ENCODE data around the gene PHLDB1. TPM values are rescaled to one million over a fixed set of nuclear protein-coding genes. Genes with fewer than 3 reads are reported as not detected.

The PHLDB1 gene
- total RNA-seq, 1 donor from 2014 or later: 2.2 TPM

DNA sequence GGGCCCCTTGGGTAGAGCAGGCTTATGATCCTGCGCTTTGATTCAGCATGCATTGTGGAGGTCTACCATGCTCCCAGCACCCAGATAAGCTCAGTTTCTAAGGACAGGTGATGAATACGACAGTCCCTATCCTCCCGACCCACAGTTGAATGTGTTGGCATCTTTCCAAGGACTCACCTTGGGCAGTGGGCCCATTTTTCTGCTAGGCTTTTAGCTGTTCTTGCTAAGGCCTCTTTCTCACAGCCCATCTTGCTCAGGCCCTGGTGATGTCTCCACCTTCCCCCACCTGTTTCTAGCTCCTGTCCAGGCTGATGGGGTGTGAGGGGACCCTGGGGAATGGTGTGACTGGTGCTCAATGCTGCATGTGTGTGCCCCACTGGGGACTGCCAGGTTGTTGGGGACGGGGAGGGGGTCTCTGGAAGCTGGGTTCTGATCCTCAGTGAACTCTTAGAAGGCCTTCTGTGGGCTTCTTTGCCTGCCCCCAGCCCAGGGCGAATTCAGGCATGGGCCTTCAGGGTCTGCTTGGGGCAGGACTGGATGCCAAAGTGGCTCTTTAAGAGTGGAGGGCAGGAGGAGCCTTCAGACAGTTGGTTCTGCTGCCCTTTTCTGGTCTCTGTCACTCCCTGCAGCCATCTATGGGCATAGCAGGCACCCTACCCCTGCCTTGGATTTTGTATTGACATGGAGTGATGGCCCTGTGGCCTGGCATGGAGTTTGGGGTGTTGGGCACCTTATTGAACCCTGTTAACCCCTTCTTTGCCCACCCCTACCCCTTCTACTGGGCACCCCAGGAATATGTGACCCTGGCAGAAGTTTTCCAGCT, 33.1 kb downstream of the PHLDB1 start:
- H3K27me3 Mint-ChIP-seq (ENCODE audit: low read depth): peaks cover 1% of the 10 kb centered on the region
- no peaks in the 10 kb centered on the region for H3K9me3 Mint-ChIP-seq
- no peaks in the 10 kb centered on the region for H3K4me1 Mint-ChIP-seq (ENCODE audit: low read depth)
- H3K36me3 Mint-ChIP-seq (ENCODE audit: low read depth): no peaks in the 10 kb centered on the region
- no peak for DNase-seq (ENCODE audit: low spot score)
- no peak overlapping the region for H3K4me3 Mint-ChIP-seq (ENCODE audit: low read depth)
- intact Hi-C loops (cut with micrococcal nuclease): no loop called here
- H3K27ac Mint-ChIP-seq: no peak overlapping the region

DNA sequence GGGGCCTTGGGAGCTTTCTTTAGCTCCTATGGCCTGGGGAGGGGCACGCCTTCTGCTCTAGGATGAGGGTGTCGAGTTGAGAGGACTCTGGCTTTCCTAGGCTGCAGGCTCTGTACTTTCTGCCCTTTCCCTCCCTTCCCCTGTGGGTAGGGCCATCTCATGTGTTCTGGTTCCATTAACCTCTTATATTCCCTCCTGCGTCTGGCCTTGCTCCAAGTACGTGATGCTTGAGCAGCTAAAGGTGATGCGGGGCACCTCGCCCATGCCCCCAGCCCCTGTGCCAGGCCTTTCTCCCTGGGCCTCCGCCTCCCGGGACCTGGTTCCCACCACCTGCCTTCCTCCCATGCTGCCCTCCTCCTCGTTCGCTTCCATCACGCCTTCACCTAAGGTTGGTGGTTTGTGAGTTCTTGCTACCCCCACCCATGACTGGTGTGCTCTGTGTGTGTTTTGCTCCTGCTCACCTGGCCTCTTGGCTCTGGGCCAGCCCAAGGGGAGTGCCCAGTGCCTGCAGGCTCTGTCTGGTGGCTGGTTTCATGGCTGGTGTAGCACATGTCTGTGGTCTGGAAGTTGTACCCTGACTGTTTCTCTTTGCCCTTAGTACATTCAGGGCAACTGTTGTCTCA, 34.1 kb downstream of the PHLDB1 start:
- Mint-ChIP-seq H3K4me1 (ENCODE audit: low read depth) (no peaks in the 10 kb centered on the region), H3K9me3 (no peaks in the 10 kb centered on the region), H3K36me3 (ENCODE audit: low read depth) (no peaks in the 10 kb centered on the region), H3K4me3 (ENCODE audit: low read depth) (no peak overlapping the region), H3K27me3 (ENCODE audit: low read depth) (no peaks in the 10 kb centered on the region), H3K27ac (no peak overlapping the region)
- no peak for DNase-seq (ENCODE audit: low spot score)
- intact Hi-C loops (cut with micrococcal nuclease): no loop called here

- DNase-seq (ENCODE audit: low spot score): no peak
- no peak overlapping the region for H3K4me3 Mint-ChIP-seq (ENCODE audit: low read depth)
- no peaks in the 10 kb centered on the region for H3K36me3 Mint-ChIP-seq (ENCODE audit: low read depth)
Observed at GRCh38 chr11:118643142-118643994, 36.0 kb downstream of the PHLDB1 start.

DNA sequence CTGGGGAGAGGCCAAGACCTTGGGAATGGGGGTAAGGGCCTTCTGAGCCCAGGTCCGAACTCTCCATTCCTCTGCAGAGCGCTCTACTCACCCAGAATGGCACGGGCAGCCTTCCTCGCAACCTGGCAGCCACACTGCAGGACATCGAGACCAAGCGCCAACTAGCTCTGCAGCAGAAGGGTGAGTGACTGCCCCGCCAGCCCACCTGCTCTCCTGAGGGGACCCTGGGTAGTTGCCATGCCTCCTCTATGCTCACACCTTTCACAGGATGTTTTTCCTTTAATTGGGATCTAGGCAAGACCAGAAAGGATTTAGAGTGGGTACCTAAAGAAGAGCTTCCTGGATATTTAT, 36.6 kb downstream of the PHLDB1 start:
- no peaks in the 10 kb centered on the region for H3K27me3 Mint-ChIP-seq (ENCODE audit: low read depth)
- DNase-seq (ENCODE audit: low spot score): no peak
- H3K36me3 Mint-ChIP-seq (ENCODE audit: low read depth): no peaks in the 10 kb centered on the region
- no peaks in the 10 kb centered on the region for H3K4me1 Mint-ChIP-seq (ENCODE audit: low read depth)
- no peak overlapping the region for H3K27ac Mint-ChIP-seq
- H3K9me3 Mint-ChIP-seq: no peaks in the 10 kb centered on the region
- H3K4me3 Mint-ChIP-seq (ENCODE audit: low read depth): no peak overlapping the region
- intact Hi-C loops (cut with micrococcal nuclease): no loop called here

More at GRCh38 chr11:118643142-118643994, 36.0 kb downstream of the PHLDB1 start:
- Mint-ChIP-seq H3K9me3 (no peaks in the 10 kb centered on the region), H3K27ac (no peak overlapping the region), H3K27me3 (ENCODE audit: low read depth) (no peaks in the 10 kb centered on the region), H3K4me1 (ENCODE audit: low read depth) (no peaks in the 10 kb centered on the region)
- intact Hi-C loops (cut with micrococcal nuclease): no loop called here

DNA sequence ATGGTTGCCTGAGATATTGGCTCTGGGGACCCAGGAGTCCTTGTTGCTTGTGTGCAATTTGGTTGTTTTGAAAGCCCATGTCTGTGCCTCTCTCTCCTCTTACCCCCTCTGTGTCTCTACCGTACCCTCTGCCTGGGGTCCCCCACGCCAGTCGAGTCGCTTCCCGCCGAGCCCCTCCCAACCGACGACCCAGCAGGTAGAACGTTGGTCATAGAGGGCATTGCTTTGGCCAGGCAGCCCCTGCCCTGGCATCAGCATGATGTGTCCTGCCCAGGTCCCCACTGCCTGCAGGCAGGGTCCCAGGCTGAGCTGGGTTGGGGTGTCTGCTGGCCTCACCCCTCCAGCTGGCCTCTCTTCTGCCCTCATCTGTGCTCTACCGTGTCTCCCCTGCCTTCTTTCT, 37.1 kb downstream of the PHLDB1 start:
- H3K36me3 Mint-ChIP-seq (ENCODE audit: low read depth): no peaks in the 10 kb centered on the region
- H3K4me1 Mint-ChIP-seq (ENCODE audit: low read depth): no peaks in the 10 kb centered on the region
- no peak overlapping the region for H3K4me3 Mint-ChIP-seq (ENCODE audit: low read depth)
- no peaks in the 10 kb centered on the region for H3K9me3 Mint-ChIP-seq
- intact Hi-C loops (cut with micrococcal nuclease): no loop called here
- no peak overlapping the region for H3K27ac Mint-ChIP-seq
- no peak for DNase-seq (ENCODE audit: low spot score)
- no peaks in the 10 kb centered on the region for H3K27me3 Mint-ChIP-seq (ENCODE audit: low read depth)

DNA sequence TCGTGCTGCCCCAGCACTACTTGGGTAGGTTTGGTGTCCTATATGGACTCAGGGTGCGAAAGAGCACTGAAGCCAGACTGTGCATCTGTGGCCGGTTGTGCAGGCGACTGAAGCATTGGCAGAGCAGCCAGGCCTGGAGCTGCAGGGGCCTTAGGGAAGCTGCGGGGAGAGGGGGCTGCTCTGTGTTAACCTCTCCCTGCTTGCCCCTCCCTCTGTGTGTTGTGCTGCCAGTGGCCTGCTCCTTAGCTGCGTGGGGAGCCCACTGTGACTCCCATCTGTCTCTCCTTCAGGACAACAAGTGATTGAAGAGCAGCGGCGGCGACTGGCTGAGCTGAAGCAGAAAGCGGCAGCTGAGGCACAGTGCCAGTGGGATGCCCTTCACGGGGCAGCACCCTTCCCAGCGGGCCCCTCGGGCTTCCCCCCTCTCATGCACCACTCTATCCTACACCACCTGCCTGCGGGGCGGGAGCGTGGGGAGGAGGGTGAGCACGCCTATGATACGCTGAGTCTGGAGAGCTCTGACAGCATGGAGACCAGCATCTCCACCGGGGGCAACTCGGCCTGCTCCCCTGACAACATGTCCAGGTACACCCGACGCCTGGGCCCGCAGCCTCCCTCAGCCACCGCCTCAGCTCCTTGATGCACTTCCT, 37.8 kb downstream of the PHLDB1 start:
- H3K36me3 Mint-ChIP-seq (ENCODE audit: low read depth): no peaks in the 10 kb centered on the region
- no peak overlapping the region for H3K27ac Mint-ChIP-seq
- intact Hi-C loops (cut with micrococcal nuclease): no loop called here
- no peaks in the 10 kb centered on the region for H3K4me1 Mint-ChIP-seq (ENCODE audit: low read depth)
- DNase-seq (ENCODE audit: low spot score): no peak
- H3K27me3 Mint-ChIP-seq (ENCODE audit: low read depth): no peaks in the 10 kb centered on the region
- no peak overlapping the region for H3K4me3 Mint-ChIP-seq (ENCODE audit: low read depth)
- H3K9me3 Mint-ChIP-seq: no peaks in the 10 kb centered on the region

GRCh38 chr11:118646393-118646792, 39.0 kb downstream of the PHLDB1 start:
- Mint-ChIP-seq H3K27me3 (ENCODE audit: low read depth) (no peaks in the 10 kb centered on the region), H3K36me3 (ENCODE audit: low read depth) (no peaks in the 10 kb centered on the region), H3K4me3 (ENCODE audit: low read depth) (no peak overlapping the region), H3K27ac (no peak overlapping the region), H3K4me1 (ENCODE audit: low read depth) (no peaks in the 10 kb centered on the region), H3K9me3 (no peaks in the 10 kb centered on the region)
- intact Hi-C loops (cut with micrococcal nuclease): no loop called here
- no peak for DNase-seq (ENCODE audit: low spot score)

GRCh38 chr11:118648291-118648690, 40.9 kb downstream of the PHLDB1 start:
- H3K27ac Mint-ChIP-seq: no peak overlapping the region
- intact Hi-C loops (cut with micrococcal nuclease): no loop called here
- no peaks in the 10 kb centered on the region for H3K27me3 Mint-ChIP-seq (ENCODE audit: low read depth)
- H3K4me1 Mint-ChIP-seq (ENCODE audit: low read depth): peaks cover 4% of the 10 kb centered on the region
- no peak overlapping the region for H3K4me3 Mint-ChIP-seq (ENCODE audit: low read depth)
- DNase-seq (ENCODE audit: low spot score): no peak
- H3K36me3 Mint-ChIP-seq (ENCODE audit: low read depth): no peaks in the 10 kb centered on the region
- no peaks in the 10 kb centered on the region for H3K9me3 Mint-ChIP-seq

- Mint-ChIP-seq H3K36me3 (ENCODE audit: low read depth) (no peaks in the 10 kb centered on the region), H3K4me3 (ENCODE audit: low read depth) (no peak overlapping the region), H3K4me1 (ENCODE audit: low read depth) (peaks cover 4% of the 10 kb centered on the region), H3K9me3 (no peaks in the 10 kb centered on the region), H3K27ac (no peak overlapping the region), H3K27me3 (ENCODE audit: low read depth) (no peaks in the 10 kb centered on the region)
- intact Hi-C loops (cut with micrococcal nuclease): no loop called here
- no peak for DNase-seq (ENCODE audit: low spot score)
Observed at GRCh38 chr11:118649941-118650340, 42.5 kb downstream of the PHLDB1 start.

- Mint-ChIP-seq H3K4me3 (ENCODE audit: low read depth) (no peak overlapping the region), H3K9me3 (no peaks in the 10 kb centered on the region), H3K4me1 (ENCODE audit: low read depth) (peaks cover 4% of the 10 kb centered on the region), H3K27me3 (ENCODE audit: low read depth) (no peaks in the 10 kb centered on the region), H3K36me3 (ENCODE audit: low read depth) (no peaks in the 10 kb centered on the region), H3K27ac (no peak overlapping the region)
- intact Hi-C loops (cut with micrococcal nuclease): no loop called here
- DNase-seq (ENCODE audit: low spot score): no peak
Observed at GRCh38 chr11:118650366-118650765, 43.0 kb downstream of the PHLDB1 start.

- peaks cover 4% of the 10 kb centered on the region for H3K4me1 Mint-ChIP-seq (ENCODE audit: low read depth)
- peaks cover 2% of the 10 kb centered on the region for H3K27me3 Mint-ChIP-seq (ENCODE audit: low read depth)
- no peaks in the 10 kb centered on the region for H3K9me3 Mint-ChIP-seq
- intact Hi-C loops (cut with micrococcal nuclease): no loop called here
- no peaks in the 10 kb centered on the region for H3K36me3 Mint-ChIP-seq (ENCODE audit: low read depth)
- no peak overlapping the region for H3K4me3 Mint-ChIP-seq (ENCODE audit: low read depth)
- no peak for DNase-seq (ENCODE audit: low spot score)
- H3K27ac Mint-ChIP-seq: no peak overlapping the region
Observed at GRCh38 chr11:118651820-118652219, 44.4 kb downstream of the PHLDB1 start.

GRCh38 chr11:118652681-118653181, 45.3 kb downstream of the PHLDB1 start:
- DNase-seq (ENCODE audit: low spot score): no peak
- no peaks in the 10 kb centered on the region for H3K36me3 Mint-ChIP-seq (ENCODE audit: low read depth)
- intact Hi-C loops (cut with micrococcal nuclease): no loop called here
- peaks cover 2% of the 10 kb centered on the region for H3K27me3 Mint-ChIP-seq (ENCODE audit: low read depth)
- H3K4me1 Mint-ChIP-seq (ENCODE audit: low read depth): peaks cover 4% of the 10 kb centered on the region
- no peak overlapping the region for H3K27ac Mint-ChIP-seq
- H3K9me3 Mint-ChIP-seq: no peaks in the 10 kb centered on the region
- H3K4me3 Mint-ChIP-seq (ENCODE audit: low read depth): no peak overlapping the region
